ENCODE data around the gene GDAP2.

GDAP2 gene

GRCh38 chr1:117836069-117836468 lies 93.4 kb downstream of the GDAP2 start:
- no peak for DNase-seq

GRCh38 chr1:117834416-117834815 lies 95.0 kb downstream of the GDAP2 start:
- DNase-seq: no peak

GRCh38 chr1:117832453-117832852 lies 97.0 kb downstream of the GDAP2 start:
- no peak for DNase-seq

- DNase-seq: no peak
Observed at GRCh38 chr1:117830222-117830621, 99.2 kb downstream of the GDAP2 start.

DNA sequence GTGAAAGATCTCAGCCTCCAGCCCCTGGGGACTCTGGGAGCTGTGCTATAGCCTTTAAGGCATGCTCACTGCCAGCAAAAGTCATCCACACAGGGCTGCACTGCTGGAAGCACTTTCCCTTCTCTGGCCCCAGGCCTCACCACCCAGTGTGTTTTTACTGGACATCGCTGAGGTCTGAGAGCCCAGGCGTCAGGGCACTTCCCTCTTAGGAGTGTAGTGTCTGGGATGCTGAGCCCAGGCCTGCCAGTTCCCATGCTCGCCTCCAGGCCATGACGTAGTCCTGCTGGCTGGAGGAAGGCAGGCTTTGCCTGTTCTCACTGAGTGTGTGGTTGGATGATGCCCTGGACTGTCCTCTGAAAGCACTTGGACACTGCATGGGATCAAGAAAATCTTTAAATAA lies 101.2 kb downstream of the GDAP2 start:
- no peak for DNase-seq

GRCh38 chr1:117826540-117827078 lies 102.8 kb downstream of the GDAP2 start:
- no peak for DNase-seq

GRCh38 chr1:117826119-117826518 lies 103.3 kb downstream of the GDAP2 start:
- no peak for DNase-seq

- no peak for DNase-seq
Observed at GRCh38 chr1:117825414-117825813, 104.0 kb downstream of the GDAP2 start.

DNA sequence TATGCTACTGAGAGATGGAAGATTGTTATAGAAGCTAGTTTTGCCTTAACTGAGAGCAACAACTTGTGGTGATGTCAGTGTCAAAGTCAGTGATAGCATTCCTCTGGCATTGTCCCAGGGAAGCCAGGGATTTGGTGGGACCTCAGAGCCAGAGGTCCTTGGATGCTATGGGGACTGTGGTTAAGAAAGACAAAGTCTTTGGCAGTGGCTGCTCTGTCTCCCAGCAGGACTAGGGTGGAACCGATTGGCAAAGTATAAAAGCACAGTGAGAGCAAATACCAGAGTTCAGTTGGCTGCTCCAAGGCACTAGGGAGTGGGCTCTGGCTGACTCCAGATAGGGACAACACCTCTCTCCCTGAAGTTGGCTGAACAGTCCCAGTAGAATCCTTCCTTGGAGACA lies 104.8 kb downstream of the GDAP2 start:
- no peak for DNase-seq

DNA sequence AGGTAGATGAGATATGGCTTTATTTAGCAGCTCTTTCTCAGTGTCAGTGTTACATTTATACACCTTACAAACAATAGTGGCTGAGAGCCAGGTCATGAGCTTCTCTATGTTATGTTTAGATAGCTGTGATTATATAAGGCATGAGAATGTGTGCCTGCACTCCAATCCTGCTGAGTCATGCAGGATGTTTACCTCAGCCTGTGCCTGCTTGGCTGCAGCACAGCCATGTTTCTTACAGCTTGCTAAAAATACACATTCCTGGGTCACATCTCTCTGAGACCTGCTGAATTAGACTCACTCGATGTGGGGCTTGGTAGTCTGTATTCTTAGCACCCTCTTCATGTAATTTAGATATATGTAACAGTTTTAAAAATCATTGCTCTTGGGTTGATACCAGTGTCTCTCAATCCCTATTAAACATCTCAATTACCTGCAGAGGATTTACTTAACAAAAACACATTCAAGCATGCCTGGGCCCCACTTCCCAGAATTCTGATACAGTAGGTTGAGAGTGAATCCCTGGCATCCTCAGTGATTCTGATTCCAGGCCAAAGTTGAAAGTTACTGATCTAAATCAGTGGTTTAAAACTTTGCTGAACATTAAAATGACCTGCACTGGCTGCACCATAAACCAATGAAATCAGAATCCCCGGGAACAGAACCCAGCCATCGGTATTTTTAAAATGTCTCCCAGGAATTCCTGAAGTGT lies 107.5 kb downstream of the GDAP2 start:
- no peak for DNase-seq

DNA sequence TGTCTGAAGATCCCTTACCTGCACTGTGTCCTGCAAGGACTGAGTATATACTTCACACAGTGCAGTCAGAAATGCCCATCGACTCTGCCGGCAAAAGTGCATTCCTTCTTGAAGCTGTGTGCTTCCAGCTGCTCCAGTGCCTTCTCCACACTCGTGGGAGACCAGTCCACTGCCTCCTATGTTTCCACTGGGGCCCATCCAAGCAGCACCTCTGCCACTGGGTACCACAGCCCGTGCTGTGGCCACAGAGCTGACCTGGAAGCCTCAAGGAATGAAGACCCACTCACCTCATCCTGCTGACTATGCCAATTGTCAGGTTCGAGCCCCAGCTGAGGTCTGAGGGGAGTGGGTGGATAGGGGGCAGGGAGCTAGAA lies 108.1 kb downstream of the GDAP2 start:
- DNase-seq: no peak

- DNase-seq: no peak
Observed at GRCh38 chr1:117820694-117821381, 108.6 kb downstream of the GDAP2 start.

GRCh38 chr1:117820096-117820495 lies 109.3 kb downstream of the GDAP2 start:
- DNase-seq: no peak

- DNase-seq: no peak
Observed at GRCh38 chr1:117819301-117819700, 110.1 kb downstream of the GDAP2 start.

DNA sequence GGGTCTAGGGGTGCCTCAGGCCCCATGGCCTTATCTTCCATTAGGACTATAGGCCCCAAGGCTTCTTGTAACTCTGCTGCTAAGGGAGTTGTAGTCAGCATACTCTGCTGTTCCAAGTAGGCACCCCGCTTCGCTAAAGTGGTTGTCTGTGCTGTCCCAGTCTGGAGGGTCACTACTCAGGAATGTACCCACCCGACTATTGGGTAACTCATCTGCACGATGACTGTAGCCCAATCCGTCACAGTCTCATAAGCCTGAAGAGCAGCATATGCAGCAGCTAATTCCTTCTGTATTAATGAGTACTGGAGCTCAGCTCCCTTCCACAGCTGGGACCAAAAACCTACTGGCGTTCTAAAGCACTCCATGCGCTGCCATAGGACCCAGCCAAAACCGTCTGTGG lies 111.0 kb downstream of the GDAP2 start:
- DNase-seq: no peak

DNA sequence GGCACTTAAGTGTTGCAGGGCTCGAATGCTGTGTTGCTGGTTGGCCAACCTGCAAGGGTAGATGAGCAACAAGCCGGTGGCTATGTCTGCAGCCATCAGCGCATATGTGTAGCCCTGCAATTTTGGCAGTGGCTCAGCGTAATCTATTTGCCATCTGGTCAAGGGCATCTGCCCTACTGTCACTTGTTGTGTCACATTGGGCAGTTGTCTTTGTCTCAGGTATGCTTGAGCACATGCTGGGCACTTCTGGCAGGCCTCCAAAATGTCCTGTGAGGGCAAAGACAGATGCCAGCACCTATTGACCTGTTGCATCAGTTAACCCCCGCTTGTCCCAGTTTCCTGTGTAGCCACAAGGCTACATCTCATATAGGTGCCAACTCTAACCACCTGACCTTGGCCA lies 111.8 kb downstream of the GDAP2 start:
- DNase-seq: no peak

- DNase-seq: peak; percentile 24
Observed at GRCh38 chr1:117815926-117816325, 113.5 kb downstream of the GDAP2 start.

GRCh38 chr1:117814856-117815797 lies 114.3 kb downstream of the GDAP2 start:
- DNase-seq: no peak
